PC-3 (cell line): ENCODE results near the gene CDKN1B. TPM values are rescaled to one million over a fixed set of nuclear protein-coding genes. Genes with fewer than 3 reads are reported as not detected.

ENCODE experiments used
- microRNA-seq: library from miRNA; unstranded; fragments of <30 nt; microRNA quantifications from one replicate; pipeline ENCODE4 v1.1.0, GENCODE V29; 2020; ENCODE audit not compliant: unreplicated experiment
- total RNA-seq: library from RNA; depleted of rRNA; stranded (reverse); fragments of >200 nt; gene quantifications from 2 replicates; pipeline ENCODE4 v1.2.3, GENCODE V29; 2014; rRNA removed

The CDKN1B gene
- total RNA-seq, 1 experiment from 2014 or later = 29.2 TPM

Small RNAs within 50 kb of the gene (microRNA-seq; reads per million reads assigned to microRNA genes)
- gene MIR613 = not detected

Other genes starting within 250 kb of the CDKN1B start
- gene DUSP16, start 154.5 kb upstream of the CDKN1B start, total RNA-seq = 4.4 and 6.7 TPM in 2 replicates
- 11.7 and 14.2 TPM in 2 replicates for gene CREBL2, start 105.5 kb upstream of the CDKN1B start, total RNA-seq
- gene GPR19, start 21.2 kb upstream of the CDKN1B start, total RNA-seq = 0.52 and 2.1 TPM in 2 replicates
- gene APOLD1, start 68.3 kb downstream of the CDKN1B start, total RNA-seq = 2.8 and 3.5 TPM in 2 replicates
- 58.9 and 59.0 TPM in 2 replicates for gene DDX47, start 96.0 kb downstream of the CDKN1B start, total RNA-seq
- 140 and 144 TPM in 2 replicates for gene GPRC5A, start 174.2 kb downstream of the CDKN1B start, total RNA-seq
- not detected in 2 replicates for gene GPRC5D, start 234.8 kb downstream of the CDKN1B start, total RNA-seq